Measurements from ENCODE around the gene PEAR1. TPM values are rescaled to one million over a fixed set of nuclear protein-coding genes. Genes with fewer than 3 reads are reported as not detected.
A peak's percentile ranks its signal among the peaks of the same experiment; 100 is the strongest.

PEAR1 gene, protein sequence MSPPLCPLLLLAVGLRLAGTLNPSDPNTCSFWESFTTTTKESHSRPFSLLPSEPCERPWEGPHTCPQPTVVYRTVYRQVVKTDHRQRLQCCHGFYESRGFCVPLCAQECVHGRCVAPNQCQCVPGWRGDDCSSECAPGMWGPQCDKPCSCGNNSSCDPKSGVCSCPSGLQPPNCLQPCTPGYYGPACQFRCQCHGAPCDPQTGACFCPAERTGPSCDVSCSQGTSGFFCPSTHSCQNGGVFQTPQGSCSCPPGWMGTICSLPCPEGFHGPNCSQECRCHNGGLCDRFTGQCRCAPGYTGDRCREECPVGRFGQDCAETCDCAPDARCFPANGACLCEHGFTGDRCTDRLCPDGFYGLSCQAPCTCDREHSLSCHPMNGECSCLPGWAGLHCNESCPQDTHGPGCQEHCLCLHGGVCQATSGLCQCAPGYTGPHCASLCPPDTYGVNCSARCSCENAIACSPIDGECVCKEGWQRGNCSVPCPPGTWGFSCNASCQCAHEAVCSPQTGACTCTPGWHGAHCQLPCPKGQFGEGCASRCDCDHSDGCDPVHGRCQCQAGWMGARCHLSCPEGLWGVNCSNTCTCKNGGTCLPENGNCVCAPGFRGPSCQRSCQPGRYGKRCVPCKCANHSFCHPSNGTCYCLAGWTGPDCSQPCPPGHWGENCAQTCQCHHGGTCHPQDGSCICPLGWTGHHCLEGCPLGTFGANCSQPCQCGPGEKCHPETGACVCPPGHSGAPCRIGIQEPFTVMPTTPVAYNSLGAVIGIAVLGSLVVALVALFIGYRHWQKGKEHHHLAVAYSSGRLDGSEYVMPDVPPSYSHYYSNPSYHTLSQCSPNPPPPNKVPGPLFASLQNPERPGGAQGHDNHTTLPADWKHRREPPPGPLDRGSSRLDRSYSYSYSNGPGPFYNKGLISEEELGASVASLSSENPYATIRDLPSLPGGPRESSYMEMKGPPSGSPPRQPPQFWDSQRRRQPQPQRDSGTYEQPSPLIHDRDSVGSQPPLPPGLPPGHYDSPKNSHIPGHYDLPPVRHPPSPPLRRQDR
- under 1 TPM; 0.28 TPM for total RNA-seq

DNA sequence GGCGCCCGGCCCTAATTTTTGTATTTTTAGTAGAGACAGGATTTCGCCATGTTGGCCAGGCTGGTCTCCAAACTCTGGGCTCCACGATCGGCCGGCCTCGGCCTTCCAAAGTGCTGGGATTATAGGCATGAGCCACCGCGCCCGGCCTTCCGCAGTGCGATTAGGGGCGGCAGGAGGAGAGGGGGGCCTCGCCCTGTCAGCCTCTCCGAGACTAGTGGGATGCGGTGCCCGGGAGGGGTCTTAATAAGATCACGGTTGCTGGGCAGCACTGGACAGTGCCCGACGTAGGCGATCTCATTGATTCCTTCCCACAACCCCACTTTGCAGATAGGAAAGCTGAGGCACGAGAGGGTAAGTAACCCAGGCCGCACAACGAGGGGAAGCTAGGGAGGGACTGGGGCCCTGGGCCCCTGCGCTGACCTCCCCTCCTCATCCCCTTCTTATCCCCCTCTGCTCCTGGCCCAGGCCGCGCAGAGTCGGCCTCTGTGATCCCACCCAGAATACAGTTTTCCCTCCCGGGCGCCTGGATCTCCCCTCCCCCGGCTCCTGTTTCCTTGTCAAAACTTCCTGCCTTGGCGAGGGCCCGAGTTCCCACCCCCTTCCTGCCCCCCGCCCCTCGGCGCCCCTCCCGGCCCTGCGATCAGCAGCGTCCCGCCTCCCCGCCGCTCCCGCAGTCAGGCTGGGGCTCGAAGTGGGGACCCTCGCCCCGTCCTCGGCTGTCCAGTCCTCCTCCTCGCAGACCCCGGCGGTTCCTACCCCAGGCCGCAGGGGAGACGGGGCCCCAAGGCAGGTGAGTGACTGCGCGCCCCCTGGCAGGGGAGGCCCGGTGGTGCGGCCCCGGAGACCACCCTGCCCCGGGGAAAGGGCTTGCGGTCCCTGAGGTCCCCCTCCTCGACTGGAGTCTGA, at the start of gene PEAR1:
Gene PEAR1, plus strand, starts transcription at position 671 of the 906 bp plus-strand sequence. CDS start 10,209 bp downstream, outside the sequence.
- ATAC-seq (ENCODE audit: low read depth) (no peak), DNase-seq (no peak)
- Mint-ChIP-seq H3K4me1 (peaks cover 20% of the 10 kb centered on the region), H3K27ac (no peak within 1 kb of the TSS), H3K4me3 (peak within 1 kb of the TSS; percentile 76), H3K36me3 (no peaks in the 10 kb centered on the region), H3K27me3 (peaks cover 49% of the 10 kb centered on the region), H3K9me3 (no peaks in the 10 kb centered on the region)
- POLR2A ChIA-PET, result interaction anchor here (0.5 to 4.5 kb wide), 4 partner anchors 28 to 165 kb away, joined by 3 to 20 read pairs (median 4); partner anchors contain the start of genes ISG20L2, METTL25B and NTRK1

DNA sequence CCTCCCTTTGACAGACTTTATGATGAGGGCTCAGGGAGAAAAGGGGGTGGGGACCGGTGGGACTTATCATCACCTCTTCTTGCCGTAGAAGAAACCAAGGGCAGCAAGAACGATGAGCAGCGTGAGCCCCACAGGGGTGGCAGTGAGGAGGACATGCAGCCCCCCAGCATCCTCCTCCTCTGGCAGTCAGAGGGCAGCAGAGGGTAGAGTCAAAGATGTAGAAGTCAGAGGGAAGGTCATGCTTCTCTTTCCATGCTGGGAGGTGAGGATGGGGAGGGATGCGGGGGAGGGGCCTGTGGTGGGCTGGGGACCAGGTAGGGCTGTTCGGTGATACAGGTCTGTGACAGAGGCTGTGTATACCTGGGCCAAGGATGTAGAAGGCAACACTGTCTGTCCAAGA, 49.4 kb upstream of the PEAR1 start:
- Mint-ChIP-seq H3K4me3 (peak overlapping the region; percentile 47), H3K4me1 (peaks cover 26% of the 10 kb centered on the region), H3K27ac (no peak overlapping the region), H3K36me3 (peaks cover 1% of the 10 kb centered on the region), H3K9me3 (no peaks in the 10 kb centered on the region), H3K27me3 (peaks cover 38% of the 10 kb centered on the region)
- POLR2A ChIA-PET, result interaction anchor here (1.0 kb wide), 1 partner anchor 27 kb away, joined by 3 read pairs; the partner anchor contains the start of gene SH2D2A
- no peak for DNase-seq
- no peak for ATAC-seq (ENCODE audit: low read depth)

DNA sequence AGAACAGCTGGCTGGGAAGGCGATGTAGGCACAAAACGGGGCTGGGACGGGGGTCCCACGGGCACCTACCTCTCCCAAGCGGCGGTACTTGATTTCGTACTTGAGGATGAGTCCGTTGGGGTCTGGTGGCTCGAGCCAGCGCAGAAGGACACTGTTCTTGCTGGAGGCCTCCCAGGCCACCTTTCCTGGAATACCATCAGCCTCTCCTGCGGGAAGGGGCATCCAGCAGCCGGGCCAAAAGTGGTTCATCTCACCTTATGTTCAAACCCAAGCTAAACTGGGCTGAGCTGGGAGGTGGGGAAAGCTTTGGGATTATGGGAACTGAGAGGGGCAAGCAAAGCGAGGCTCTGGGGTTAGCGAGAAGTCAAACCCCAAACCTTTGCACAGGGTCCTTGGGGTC, 48.9 kb upstream of the PEAR1 start:
- no peaks in the 10 kb centered on the region for H3K9me3 Mint-ChIP-seq
- POLR2A ChIA-PET, result interaction anchor here (1.0 kb wide), 1 partner anchor 28 kb away, joined by 3 read pairs; the partner anchor contains the start of gene SH2D2A
- ATAC-seq (ENCODE audit: low read depth) (no peak), DNase-seq (no peak)
- peaks cover 38% of the 10 kb centered on the region for H3K27me3 Mint-ChIP-seq
- peaks cover 27% of the 10 kb centered on the region for H3K4me1 Mint-ChIP-seq
- peak overlapping the region; percentile 69 for H3K4me3 Mint-ChIP-seq
- peaks cover 1% of the 10 kb centered on the region for H3K36me3 Mint-ChIP-seq
- H3K27ac Mint-ChIP-seq, result no peak overlapping the region

DNA sequence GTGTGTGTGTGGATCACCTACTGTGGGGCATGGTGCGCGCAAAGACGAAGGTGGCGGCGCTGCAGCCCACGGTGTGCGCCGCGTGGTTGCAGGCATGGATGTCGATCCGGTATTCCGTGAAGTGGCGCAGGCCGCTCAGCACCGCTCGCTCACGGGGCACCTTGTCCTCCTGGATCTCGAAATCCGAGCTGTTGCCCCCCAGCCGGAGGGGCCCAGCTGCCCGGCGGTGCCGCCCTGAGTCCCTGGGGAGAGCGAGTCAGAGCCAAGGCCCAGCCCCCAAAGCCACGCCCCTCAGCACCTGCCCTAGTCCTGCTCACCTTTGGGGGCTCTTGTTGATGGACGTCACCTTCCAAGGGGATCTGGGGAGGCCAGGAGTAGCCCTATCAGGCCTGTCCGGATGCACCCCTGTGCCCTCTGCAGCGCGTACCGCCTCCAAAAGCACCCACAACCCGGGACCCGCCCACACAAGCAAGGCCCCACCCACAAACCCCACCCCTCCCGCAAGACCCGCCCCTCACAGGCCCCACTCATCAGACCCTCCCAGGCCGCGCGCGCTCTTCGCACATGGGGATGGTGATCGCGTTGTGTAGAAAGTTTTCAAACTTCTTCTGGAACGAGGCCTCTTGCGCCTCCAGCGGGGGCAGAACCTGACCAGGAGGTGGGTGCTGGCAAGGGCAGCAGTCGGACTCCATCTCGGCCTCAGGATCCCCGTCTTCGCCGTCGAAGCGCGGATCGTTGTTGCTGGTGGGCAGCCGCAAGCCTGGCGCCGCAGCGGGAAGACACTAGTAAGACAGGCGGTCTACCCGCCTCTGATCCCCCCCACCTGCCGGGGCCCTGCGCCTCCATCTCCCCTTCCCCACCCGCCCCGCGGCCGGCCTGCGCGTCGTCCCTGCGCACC, 48.2 kb upstream of the PEAR1 start:
- no peak overlapping the region for H3K27ac Mint-ChIP-seq
- peaks cover 38% of the 10 kb centered on the region for H3K27me3 Mint-ChIP-seq
- ATAC-seq (ENCODE audit: low read depth), result peak; percentile 25
- H3K9me3 Mint-ChIP-seq, result no peaks in the 10 kb centered on the region
- peaks cover 27% of the 10 kb centered on the region for H3K4me1 Mint-ChIP-seq
- peak overlapping the region; percentile 69 for H3K4me3 Mint-ChIP-seq
- POLR2A ChIA-PET, result interaction anchor here (1.0 kb wide), 1 partner anchor 29 kb away, joined by 3 read pairs; the partner anchor contains the start of gene SH2D2A
- H3K36me3 Mint-ChIP-seq, result peaks cover 1% of the 10 kb centered on the region
- DNase-seq, result peak; percentile 64

DNA sequence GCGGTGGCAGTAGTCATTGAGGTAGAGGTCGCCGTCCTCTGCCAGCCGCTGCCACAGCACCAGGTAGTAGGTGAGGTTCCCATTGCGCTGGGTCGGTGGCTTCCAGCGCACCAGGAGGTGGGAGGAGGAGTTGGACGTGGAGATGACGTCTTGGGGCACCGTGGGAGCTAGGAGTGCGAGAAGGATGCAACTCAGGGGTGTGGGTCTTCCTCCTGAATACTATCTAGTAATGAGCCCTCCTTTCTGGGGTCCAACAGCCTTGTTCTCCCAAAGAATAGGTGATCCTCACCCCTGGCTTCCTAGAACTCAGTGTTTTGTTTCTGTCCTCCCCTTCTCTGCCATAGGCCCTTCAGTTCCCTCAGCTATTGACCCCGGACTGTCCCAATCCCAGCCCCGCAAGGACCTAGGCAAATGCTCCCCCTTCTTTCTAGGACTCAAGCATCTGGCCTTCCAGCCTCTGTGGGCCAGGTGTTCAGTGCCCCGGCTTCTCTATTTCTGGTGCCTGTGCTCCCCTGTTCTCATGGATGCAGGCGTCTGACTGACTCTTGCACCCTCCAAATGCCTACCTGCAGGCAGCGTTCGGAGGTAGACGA, 47.5 kb upstream of the PEAR1 start:
- peak overlapping the region; percentile 59 for H3K4me3 Mint-ChIP-seq
- ATAC-seq (ENCODE audit: low read depth) (no peak), DNase-seq (no peak)
- peaks cover 38% of the 10 kb centered on the region for H3K27me3 Mint-ChIP-seq
- POLR2A ChIA-PET, result no interaction called here
- H3K9me3 Mint-ChIP-seq, result no peaks in the 10 kb centered on the region
- no peak overlapping the region for H3K27ac Mint-ChIP-seq
- peaks cover 27% of the 10 kb centered on the region for H3K4me1 Mint-ChIP-seq
- H3K36me3 Mint-ChIP-seq, result peaks cover 1% of the 10 kb centered on the region

DNA sequence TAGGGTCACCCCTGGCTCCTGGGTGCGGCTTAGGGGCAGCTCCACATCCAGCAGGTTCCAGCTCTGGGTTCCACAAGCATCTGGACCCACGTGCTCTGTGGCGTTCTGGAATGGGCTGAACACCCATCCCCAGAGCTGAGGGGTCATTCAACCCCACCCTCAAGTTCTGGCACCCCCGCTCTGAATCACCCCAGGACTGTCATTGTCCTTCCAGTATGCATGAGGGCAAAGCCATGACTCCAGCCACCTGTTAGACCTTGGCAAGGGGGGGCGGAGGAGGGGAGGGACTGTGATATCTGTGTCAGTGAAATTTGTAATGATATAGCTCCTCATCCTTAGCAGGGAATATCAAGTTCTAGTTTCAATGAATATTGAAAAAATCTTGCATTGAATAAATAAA, 46.9 kb upstream of the PEAR1 start:
- H3K9me3 Mint-ChIP-seq, result no peaks in the 10 kb centered on the region
- peaks cover 1% of the 10 kb centered on the region for H3K36me3 Mint-ChIP-seq
- POLR2A ChIA-PET, result interaction anchor here (4.1 kb wide), 1 partner anchor 14 kb away, joined by 54 read pairs; the partner anchor contains the start of genes INSRR and NTRK1
- H3K4me1 Mint-ChIP-seq, result peaks cover 27% of the 10 kb centered on the region
- no peak overlapping the region for H3K27ac Mint-ChIP-seq
- peak overlapping the region; percentile 59 for H3K4me3 Mint-ChIP-seq
- H3K27me3 Mint-ChIP-seq, result peaks cover 38% of the 10 kb centered on the region
- ATAC-seq (ENCODE audit: low read depth) (no peak), DNase-seq (no peak)

DNA sequence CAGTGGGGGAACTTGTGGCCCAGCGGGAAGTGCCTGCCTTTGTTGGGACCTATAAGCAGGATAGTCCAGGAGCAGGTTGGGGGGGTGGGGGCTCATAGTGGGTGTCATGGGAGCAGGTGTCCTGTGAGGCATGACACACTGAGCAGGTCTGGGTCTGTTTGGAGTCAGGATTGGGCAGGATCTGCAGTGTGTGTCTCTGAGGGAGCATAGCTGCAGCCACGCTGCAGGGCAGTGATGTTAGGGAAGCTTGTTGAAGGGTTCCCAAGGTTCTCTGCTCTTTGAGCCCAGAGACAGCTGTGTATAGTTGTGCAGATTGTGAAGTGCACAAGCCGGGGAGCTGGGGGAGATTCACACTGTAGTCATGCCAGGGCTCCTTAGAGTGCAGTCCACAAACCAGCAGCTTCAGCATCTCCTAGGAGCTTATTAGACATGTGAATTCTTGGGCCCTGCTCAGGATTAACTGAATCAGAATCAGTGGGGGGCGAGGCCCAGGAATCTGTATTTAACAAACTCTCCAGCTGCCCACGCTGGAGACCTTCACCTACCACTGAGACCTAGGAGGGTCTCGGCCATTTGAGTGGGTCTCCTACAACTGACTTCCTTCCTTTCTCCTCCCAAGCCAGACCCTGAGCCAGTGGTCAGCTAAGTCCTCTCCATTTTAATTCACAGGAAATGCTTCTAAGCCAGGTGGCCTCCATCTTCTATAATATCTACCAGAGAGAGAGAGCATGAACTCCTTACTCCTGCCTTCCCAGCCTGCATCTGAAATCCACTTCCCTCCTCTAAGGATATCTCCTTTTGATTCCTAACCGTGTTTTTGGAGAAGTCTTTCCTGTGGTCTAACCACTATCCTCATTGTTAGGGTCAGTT, 45.7 kb upstream of the PEAR1 start:
- peaks cover 34% of the 10 kb centered on the region for H3K27me3 Mint-ChIP-seq
- POLR2A ChIA-PET, result interaction anchor here (0.6 to 4.1 kb wide), 9 partner anchors 12 to 123 kb away, joined by 3 to 54 read pairs (median 3); partner anchors contain the start of genes INSRR, NTRK1, PRCC and SH2D2A
- H3K9me3 Mint-ChIP-seq, result no peaks in the 10 kb centered on the region
- peaks cover 1% of the 10 kb centered on the region for H3K36me3 Mint-ChIP-seq
- peaks cover 27% of the 10 kb centered on the region for H3K4me1 Mint-ChIP-seq
- H3K27ac Mint-ChIP-seq, result peak overlapping the region; percentile 67
- DNase-seq (no peak), ATAC-seq (ENCODE audit: low read depth) (no peak)
- H3K4me3 Mint-ChIP-seq, result peak overlapping the region; percentile 79

DNA sequence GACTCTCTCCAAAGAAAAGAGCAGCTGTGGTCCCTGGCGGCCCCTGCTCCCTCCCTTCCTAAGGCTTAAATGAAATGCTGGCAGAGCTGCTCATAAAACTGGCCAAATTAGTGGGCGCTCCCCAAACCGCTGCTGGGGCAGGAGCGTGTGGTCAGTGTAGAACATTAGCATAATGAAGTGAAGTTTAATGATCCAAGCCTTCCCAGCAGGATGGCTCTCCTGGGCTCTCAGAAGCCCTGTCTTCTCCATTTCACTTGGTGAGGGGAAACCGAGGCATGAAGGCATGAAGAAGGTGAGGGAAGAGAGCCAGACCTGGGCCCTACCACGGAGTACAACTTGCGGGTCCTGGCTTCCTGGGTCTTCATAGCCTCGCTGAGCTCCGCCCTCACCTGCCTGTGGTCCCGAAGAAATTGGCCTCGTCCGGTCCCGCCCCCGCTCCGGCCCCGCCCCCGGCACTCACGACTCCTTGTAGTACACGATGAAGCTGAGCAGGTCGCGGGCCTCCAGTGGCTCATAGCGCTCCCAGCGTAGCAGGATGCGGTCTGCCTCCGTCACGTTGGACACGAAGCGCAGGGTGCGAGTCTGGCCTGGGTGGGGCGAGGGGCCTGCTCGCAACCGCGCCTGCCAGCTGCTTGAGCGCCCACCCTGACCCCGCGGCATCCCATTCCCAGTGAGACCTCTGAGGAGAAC, 44.9 kb upstream of the PEAR1 start:
- H3K9me3 Mint-ChIP-seq, result no peaks in the 10 kb centered on the region
- POLR2A ChIA-PET, result interaction anchor here (0.6 to 4.1 kb wide), 8 partner anchors 12 to 124 kb away, joined by 3 to 54 read pairs (median 4); partner anchors contain the start of genes INSRR, NTRK1, PRCC and SH2D2A
- DNase-seq, result peak; percentile 80
- H3K4me1 Mint-ChIP-seq, result peaks cover 31% of the 10 kb centered on the region
- peak; percentile 91 for ATAC-seq (ENCODE audit: low read depth)
- peaks cover 28% of the 10 kb centered on the region for H3K27me3 Mint-ChIP-seq
- peak overlapping the region; percentile 79 for H3K4me3 Mint-ChIP-seq
- H3K36me3 Mint-ChIP-seq, result peaks cover 1% of the 10 kb centered on the region
- H3K27ac Mint-ChIP-seq, result peak overlapping the region; percentile 81

DNA sequence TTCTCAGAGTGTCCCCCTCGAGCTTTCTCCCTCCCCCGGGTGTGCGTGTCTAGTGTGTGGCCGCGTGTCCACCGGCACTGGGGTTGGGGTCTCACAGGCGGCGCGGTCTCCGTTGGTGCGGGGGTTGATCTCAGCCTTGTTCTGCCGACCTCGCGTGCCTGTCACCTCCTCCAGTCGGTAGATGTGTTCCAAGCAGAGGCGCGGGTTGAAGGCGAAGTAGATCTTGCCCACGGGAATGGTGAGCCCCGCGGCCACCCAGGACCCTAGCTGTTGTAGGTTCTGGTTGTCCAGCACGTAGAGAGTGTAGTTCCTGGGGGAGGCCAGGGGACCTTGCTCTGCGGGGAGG, 44.4 kb upstream of the PEAR1 start:
- no peaks in the 10 kb centered on the region for H3K9me3 Mint-ChIP-seq
- no peak for ATAC-seq (ENCODE audit: low read depth)
- H3K36me3 Mint-ChIP-seq, result peaks cover 1% of the 10 kb centered on the region
- H3K27me3 Mint-ChIP-seq, result peaks cover 23% of the 10 kb centered on the region
- H3K4me1 Mint-ChIP-seq, result peaks cover 29% of the 10 kb centered on the region
- DNase-seq, result no peak
- POLR2A ChIA-PET, result interaction anchor here (1.0 to 4.1 kb wide), 5 partner anchors 11 to 101 kb away, joined by 3 to 54 read pairs (median 4); partner anchors contain the start of genes INSRR, NTRK1 and SH2D2A
- H3K27ac Mint-ChIP-seq, result peak overlapping the region; percentile 81
- H3K4me3 Mint-ChIP-seq, result peak overlapping the region; percentile 79
